Neural progenitor cell (in vitro differentiated cells): ENCODE results near the gene FLT3LG. TPM values are rescaled to one million over a fixed set of nuclear protein-coding genes. Genes with fewer than 3 reads are reported as not detected.

Experiments
- DNase-seq: peaks from one replicate; pipeline ENCODE4 v3.0.0-alpha.2; 2016; ENCODE audit warnings: low spot score
- H2AFZ ChIP-seq: fragments of 200-600 bp; sonication (generic); replicated peaks from 2 replicates; pipeline ENCODE4 v1.6.1; 2016; ENCODE audit warnings: antibody characterized with exemption
- H3F3A ChIP-seq: fragments of 200-600 bp; sonication (generic); 2 replicates; pipeline ENCODE4 v1.6.1; 2016; ENCODE audit warnings: antibody characterized with exemption, low read depth
- H3K27ac ChIP-seq: fragments of 200-600 bp; sonication (generic); 2 replicates; pipeline ENCODE4 v1.5.1; 2016; ENCODE audit warnings: mild to moderate bottlenecking
- H3K27me3 ChIP-seq: fragments of 200-600 bp; sonication (generic); 2 replicates; pipeline ENCODE4 v1.6.1; 2016; ENCODE audit warnings: mild to moderate bottlenecking, moderate library complexity
- H3K36me3 ChIP-seq: fragments of 200-600 bp; sonication (generic); 2 replicates; pipeline ENCODE4 v1.5.1; 2016
- H3K4me1 ChIP-seq: fragments of 200-600 bp; sonication (generic); 2 replicates; pipeline ENCODE4 v1.6.1; 2016; ENCODE audit warnings: mixed run types
- H3K4me2 ChIP-seq: fragments of 200-600 bp; sonication (generic); 2 replicates; pipeline ENCODE4 v1.6.1; 2016
- H3K4me3 ChIP-seq: fragments of 200-600 bp; sonication (generic); 2 replicates; pipeline ENCODE4 v1.5.1; 2016
- H3K79me2 ChIP-seq: fragments of 200-600 bp; sonication (generic); 2 replicates; pipeline ENCODE4 v1.6.1; 2016; ENCODE audit warnings: low read depth
- H3K9ac ChIP-seq: fragments of 200-600 bp; sonication (generic); 2 replicates; pipeline ENCODE4 v1.6.1; 2016
- H3K9me3 ChIP-seq: fragments of 200-600 bp; sonication (generic); 2 replicates; pipeline ENCODE4 v1.5.1; 2016; ENCODE audit warnings: low read depth
- H4K20me1 ChIP-seq: fragments of 200-600 bp; sonication (generic); 2 replicates; pipeline ENCODE4 v1.6.1; 2016; ENCODE audit warnings: low read depth
- H3K27ac Mint-ChIP-seq: 3 replicates; pipeline ENCODE4 v1.8.0; 2021; ENCODE audit warnings: mixed read lengths
- H3K27me3 Mint-ChIP-seq: 2 replicates; pipeline ENCODE4 v1.8.0; 2022; ENCODE audit warnings: low read depth, mild to moderate bottlenecking, inconsistent platforms, moderate library complexity, mixed read lengths; ENCODE audit not compliant: insufficient read depth
- H3K36me3 Mint-ChIP-seq: 3 replicates; pipeline ENCODE4 v1.8.0; 2021; ENCODE audit warnings: mixed read lengths
- H3K4me1 Mint-ChIP-seq: 3 replicates; pipeline ENCODE4 v1.8.0; 2021; ENCODE audit warnings: mixed read lengths
- H3K4me3 Mint-ChIP-seq: 3 replicates; pipeline ENCODE4 v1.8.0; 2021; ENCODE audit warnings: mild to moderate bottlenecking, moderate library complexity, mixed read lengths
- H3K9me3 Mint-ChIP-seq: 3 replicates; pipeline ENCODE4 v1.8.0; 2020; ENCODE audit warnings: mixed read lengths
- CTCF ChIP-seq: fragments of 200-600 bp; sonication (generic); IDR thresholded peaks from 2 replicates; pipeline ENCODE4 v1.5.1; 2017; ENCODE audit warnings: antibody characterized with exemption, mild to moderate bottlenecking
- EZH2 ChIP-seq: fragments of 200-600 bp; sonication (generic); IDR thresholded peaks from 2 replicates; pipeline ENCODE4 v1.6.1; 2017; ENCODE audit warnings: antibody characterized with exemption, mild to moderate bottlenecking, moderate library complexity
- EZH2phosphoT487 ChIP-seq: fragments of 200-600 bp; sonication (generic); IDR thresholded peaks from 2 replicates; pipeline ENCODE4 v1.6.1; 2017; ENCODE audit warnings: antibody characterized with exemption
- microRNA counts: library from miRNA; unstranded; fragments of <30 nt; microRNA quantifications from one replicate; lab custom pipeline; 2016
- microRNA-seq: library from miRNA; unstranded; fragments of <30 nt; microRNA quantifications from one replicate; pipeline ENCODE4, GENCODE V29; 2016
- small RNA-seq: library from RNA; depleted of rRNA; stranded (forward); fragments of <200 nt; gene quantifications from one replicate; pipeline ENCODE3, GENCODE V24; 2015
- total RNA-seq: library from RNA; depleted of rRNA; stranded (reverse); fragments of >200 nt; gene quantifications from 2 replicates; pipeline ENCODE4 v1.2.3, GENCODE V29; 2015; ENCODE audit warnings: low replicate concordance

FLT3LG gene
- total RNA-seq, 1 donor from 2014 or later, result 0.24 TPM

GRCh38 chr19:49533551-49534488, 59.8 kb downstream of the FLT3LG start:
- H3K9ac ChIP-seq, result no peak overlapping the region
- no peak overlapping the region for H2AFZ ChIP-seq
- H3K9me3 Mint-ChIP-seq, result no peaks in the 10 kb centered on the region
- peak overlapping the region; percentile 59 for H3K4me3 ChIP-seq
- H4K20me1 ChIP-seq, result peaks cover 22% of the 10 kb centered on the region
- no peaks in the 10 kb centered on the region for H3K36me3 ChIP-seq
- peak overlapping the region; percentile 73 for H3K4me2 ChIP-seq
- no peaks in the 10 kb centered on the region for H3K9me3 ChIP-seq
- H3K79me2 ChIP-seq, result no peaks in the 10 kb centered on the region
- peaks cover 18% of the 10 kb centered on the region for H3K4me1 Mint-ChIP-seq
- H3K27ac Mint-ChIP-seq, result peak overlapping the region; percentile 53
- H3K4me3 Mint-ChIP-seq, result peak overlapping the region; percentile 85
- H3K36me3 Mint-ChIP-seq, result peaks cover 1% of the 10 kb centered on the region
- peaks cover 23% of the 10 kb centered on the region for H3K27me3 Mint-ChIP-seq
- H3F3A ChIP-seq, result peaks cover 10% of the 10 kb centered on the region
- peaks cover 13% of the 10 kb centered on the region for H3K27me3 ChIP-seq
- no peak overlapping the region for H3K27ac ChIP-seq
- H3K4me1 ChIP-seq, result peaks cover 4% of the 10 kb centered on the region
- peak; percentile 39 for TF ChIP-seq EZH2
- peak; percentile 1 for TF ChIP-seq EZH2phosphoT487
- TF ChIP-seq CTCF, result peak; percentile 50
- peak; percentile 84 for DNase-seq

GRCh38 chr19:49534632-49535385, 60.8 kb downstream of the FLT3LG start:
- Histone ChIP-seq H3K9me3 (no peaks in the 10 kb centered on the region), H3K4me1 (peaks cover 4% of the 10 kb centered on the region), H4K20me1 (peaks cover 22% of the 10 kb centered on the region), H2AFZ (no peak overlapping the region), H3K4me2 (peak overlapping the region; percentile 73), H3F3A (peaks cover 10% of the 10 kb centered on the region), H3K9ac (no peak overlapping the region), H3K4me3 (peak overlapping the region; percentile 59), H3K27me3 (peaks cover 13% of the 10 kb centered on the region), H3K79me2 (no peaks in the 10 kb centered on the region), H3K36me3 (no peaks in the 10 kb centered on the region), H3K27ac (no peak overlapping the region)
- Mint-ChIP-seq H3K4me1 (peaks cover 18% of the 10 kb centered on the region), H3K27me3 (peaks cover 20% of the 10 kb centered on the region), H3K4me3 (peak overlapping the region; percentile 85), H3K9me3 (no peaks in the 10 kb centered on the region), H3K36me3 (peaks cover 1% of the 10 kb centered on the region), H3K27ac (peak overlapping the region; percentile 70)
- DNase-seq, result no peak
- no peak for TF ChIP-seq CTCF
- no peak for TF ChIP-seq EZH2phosphoT487
- TF ChIP-seq EZH2, result no peak

MicroRNA genes within 50 kb of the gene (microRNA counts, 767-probe panel; counts per million panel counts)
- microRNA hsa-miR-150-5p (lab: Ali Mortazavi, UCI), result 460 counts per million, percentile 90 among the panel's probes with 10 or more counts

Small RNA genes lying within 50 kb of the gene (microRNA-seq; reads per million reads assigned to microRNA genes)
- 0.73 reads per million for gene MIR150

Small RNA genes lying within 50 kb of the gene (small RNA-seq; reads per million reads assigned to genes)
- not detected for gene COX6CP7
- gene MIR150, result not detected
- gene SNORD32A, result not detected
- not detected for gene SNORD33
- gene SNORD34, result not detected
- gene SNORD35A, result not detected
- not detected for gene SNORD35B

Other genes starting within 250 kb of the FLT3LG start
- 2.9 and 5.0 TPM in 2 replicates for gene SLC6A16, start 149.0 kb upstream of the FLT3LG start, total RNA-seq
- not detected in 2 replicates for gene CD37, start 138.8 kb upstream of the FLT3LG start, total RNA-seq
- gene TEAD2, start 111.8 kb upstream of the FLT3LG start, total RNA-seq, result 125 and 193 TPM in 2 replicates
- 3.0 and 5.6 TPM in 2 replicates for gene DKKL1, start 110.3 kb upstream of the FLT3LG start, total RNA-seq
- gene KASH5, start 86.0 kb upstream of the FLT3LG start, total RNA-seq, result 0.59 TPM in 1 of 2 replicates, not detected in the other
- not detected in 2 replicates for gene PTH2, start 50.8 kb upstream of the FLT3LG start, total RNA-seq
- 0.09 TPM in 1 of 2 replicates, not detected in the other for gene GFY, start 48.8 kb upstream of the FLT3LG start, total RNA-seq
- gene SLC17A7, start 32.7 kb upstream of the FLT3LG start, total RNA-seq, result 1.4 TPM in 2 replicates
- 133 and 168 TPM in 2 replicates for gene PIH1D1, start 22.4 kb upstream of the FLT3LG start, total RNA-seq
- gene ALDH16A1, start 21.0 kb upstream of the FLT3LG start, total RNA-seq, result 14.7 and 77.6 TPM in 2 replicates
- gene RPL13A, start 13.4 kb downstream of the FLT3LG start, total RNA-seq, result 2,053 and 3,348 TPM in 2 replicates
- gene RPS11, start 22.2 kb downstream of the FLT3LG start, total RNA-seq, result 5,448 and 6,772 TPM in 2 replicates
- gene FCGRT, start 38.4 kb downstream of the FLT3LG start, total RNA-seq, result 10.0 and 30.8 TPM in 2 replicates
- gene RCN3, start 53.8 kb downstream of the FLT3LG start, total RNA-seq, result 4.2 and 4.5 TPM in 2 replicates
- gene NOSIP, start 106.3 kb downstream of the FLT3LG start, total RNA-seq, result 26.2 and 68.3 TPM in 2 replicates
- gene PRRG2, start 107.1 kb downstream of the FLT3LG start, total RNA-seq, result 0.09 and 0.68 TPM in 2 replicates
- 3.2 and 9.0 TPM in 2 replicates for gene PRR12, start 117.0 kb downstream of the FLT3LG start, total RNA-seq
- gene RRAS, start 165.9 kb downstream of the FLT3LG start, total RNA-seq, result 9.6 and 15.2 TPM in 2 replicates
- 8.7 and 27.5 TPM in 2 replicates for gene SCAF1, start 168.0 kb downstream of the FLT3LG start, total RNA-seq
- 29.5 and 65.1 TPM in 2 replicates for gene IRF3, start 191.6 kb downstream of the FLT3LG start, total RNA-seq
- 6.1 and 41.8 TPM in 2 replicates for gene BCL2L12, start 191.7 kb downstream of the FLT3LG start, total RNA-seq
- gene PRMT1, start 203.1 kb downstream of the FLT3LG start, total RNA-seq, result 480 and 755 TPM in 2 replicates
- 6.0 and 9.4 TPM in 2 replicates for gene ADM5, start 215.4 kb downstream of the FLT3LG start, total RNA-seq
- gene CPT1C, start 216.9 kb downstream of the FLT3LG start, total RNA-seq, result 51.7 and 105 TPM in 2 replicates